IPS-NIHi11 (cell line): ENCODE data around the gene USHBP1.

Experiments used
- DNase-seq: peaks from one replicate; pipeline ENCODE4 v3.0.0; 2012; ENCODE audit warnings: mixed read lengths, low spot score

USHBP1 gene

DNA sequence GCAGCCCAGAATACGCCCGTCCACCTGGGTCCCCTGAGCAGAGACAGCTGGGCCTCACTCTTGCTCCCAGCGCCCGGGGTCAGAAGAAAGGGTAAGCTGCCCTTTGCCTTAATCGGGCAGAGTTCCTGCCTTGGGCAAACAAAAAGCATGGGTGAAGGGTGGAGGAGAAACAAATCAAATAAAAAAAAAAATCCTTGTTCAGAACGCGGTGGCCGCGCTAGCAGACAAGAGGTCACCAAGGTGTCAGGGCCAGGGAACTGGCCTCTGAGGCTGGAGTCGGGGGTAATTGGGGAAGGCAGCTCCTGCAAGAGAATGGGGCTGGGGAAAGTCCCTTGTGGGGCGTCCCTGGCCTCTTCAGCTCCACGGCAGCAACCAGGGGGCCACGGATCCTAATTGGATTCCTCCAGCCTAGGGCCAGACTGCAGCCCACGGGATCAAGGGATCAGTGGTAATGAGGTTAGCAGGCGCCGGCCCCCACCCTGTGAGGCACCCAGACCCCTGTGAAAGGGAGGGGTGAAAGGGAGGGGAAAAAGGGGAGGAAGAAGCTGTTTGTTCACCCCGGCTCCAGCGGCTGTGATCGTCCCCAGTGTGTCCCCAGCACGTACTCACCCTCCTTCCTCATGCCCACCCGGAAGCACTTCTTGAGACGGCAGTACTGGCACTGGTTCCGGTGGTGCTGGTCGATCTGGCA is 24.3 kb downstream of the USHBP1 start:
- no peak for DNase-seq

DNA sequence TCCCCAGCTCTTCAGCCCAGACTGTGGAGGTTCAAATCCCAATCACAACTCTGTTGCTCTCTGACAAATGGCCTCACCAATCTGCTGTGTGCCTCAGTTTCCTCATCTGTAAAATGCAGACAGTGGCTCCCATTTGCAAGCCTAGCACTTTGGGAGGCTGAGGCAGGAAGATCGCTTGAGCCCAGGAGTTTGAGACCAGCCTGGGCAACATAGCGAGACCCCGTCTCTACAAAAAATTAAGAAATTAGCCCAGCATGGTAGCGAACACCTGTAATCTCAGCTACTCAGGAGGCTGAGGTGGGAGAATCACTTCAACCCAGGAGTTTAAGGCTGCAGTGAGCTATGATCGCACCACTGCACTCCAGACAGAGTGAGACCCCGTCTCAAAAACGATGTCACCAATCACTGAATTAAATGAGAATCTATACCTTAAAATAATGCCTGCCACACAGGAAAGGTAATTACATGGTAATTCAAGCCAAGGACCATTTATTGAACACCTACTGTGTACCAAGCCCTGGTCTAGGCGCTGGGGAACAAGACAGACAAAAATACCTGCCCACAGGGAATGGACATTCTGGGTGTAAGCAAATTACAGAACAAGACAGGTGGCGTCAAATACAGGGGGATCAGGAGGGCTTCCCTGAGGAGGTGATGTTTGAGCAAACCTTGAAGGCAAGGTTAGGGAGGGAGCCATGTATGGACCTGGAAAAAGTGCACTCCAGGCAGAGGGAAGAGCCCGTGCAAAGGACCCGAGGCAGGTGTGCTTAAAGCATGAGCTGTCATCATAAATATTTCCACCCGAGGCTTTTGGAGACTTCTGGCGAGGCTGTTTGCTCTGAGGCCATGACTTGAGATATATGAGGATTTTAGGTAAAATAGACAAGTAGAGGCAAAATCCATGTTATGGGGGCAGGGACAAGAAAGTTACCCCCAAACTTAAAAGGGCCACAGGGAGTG is 26.5 kb downstream of the USHBP1 start:
- no peak for DNase-seq

DNA sequence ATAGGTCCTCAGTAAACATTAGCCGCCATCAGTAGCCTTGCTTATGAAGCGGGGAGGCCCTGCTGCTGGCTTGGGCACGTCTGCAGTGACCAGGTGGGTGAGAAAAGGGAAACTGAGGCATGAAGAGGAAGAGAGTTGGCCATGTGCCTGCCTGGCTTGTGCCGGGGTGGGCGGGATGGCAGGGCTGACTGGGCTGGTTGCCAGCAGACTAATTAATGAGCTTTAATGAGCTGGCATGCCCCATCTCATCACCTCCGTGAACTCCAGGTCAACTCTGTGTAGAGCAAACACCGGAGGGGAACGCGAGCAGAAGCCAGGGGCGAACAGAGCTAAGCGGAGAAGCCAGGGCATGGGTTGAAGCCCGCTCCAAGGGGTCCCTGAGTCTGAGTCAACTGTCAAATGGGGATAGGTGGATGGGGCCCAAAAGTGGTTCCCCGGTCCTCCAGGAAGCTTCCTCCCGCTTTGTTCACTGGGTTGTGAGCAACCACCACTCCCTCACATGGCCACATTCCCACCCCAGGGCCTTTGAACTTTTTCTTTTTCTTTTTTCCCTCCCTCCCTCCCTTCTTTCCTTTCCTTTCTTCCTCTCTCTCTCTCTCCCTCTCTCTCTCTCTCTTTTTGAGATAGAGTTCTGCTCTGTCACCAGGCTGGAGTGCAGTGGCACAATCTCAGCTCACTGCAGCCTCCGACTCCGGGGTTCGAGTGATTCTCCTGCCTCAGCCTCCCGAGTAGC is 27.6 kb downstream of the USHBP1 start:
- no peak for DNase-seq

DNA sequence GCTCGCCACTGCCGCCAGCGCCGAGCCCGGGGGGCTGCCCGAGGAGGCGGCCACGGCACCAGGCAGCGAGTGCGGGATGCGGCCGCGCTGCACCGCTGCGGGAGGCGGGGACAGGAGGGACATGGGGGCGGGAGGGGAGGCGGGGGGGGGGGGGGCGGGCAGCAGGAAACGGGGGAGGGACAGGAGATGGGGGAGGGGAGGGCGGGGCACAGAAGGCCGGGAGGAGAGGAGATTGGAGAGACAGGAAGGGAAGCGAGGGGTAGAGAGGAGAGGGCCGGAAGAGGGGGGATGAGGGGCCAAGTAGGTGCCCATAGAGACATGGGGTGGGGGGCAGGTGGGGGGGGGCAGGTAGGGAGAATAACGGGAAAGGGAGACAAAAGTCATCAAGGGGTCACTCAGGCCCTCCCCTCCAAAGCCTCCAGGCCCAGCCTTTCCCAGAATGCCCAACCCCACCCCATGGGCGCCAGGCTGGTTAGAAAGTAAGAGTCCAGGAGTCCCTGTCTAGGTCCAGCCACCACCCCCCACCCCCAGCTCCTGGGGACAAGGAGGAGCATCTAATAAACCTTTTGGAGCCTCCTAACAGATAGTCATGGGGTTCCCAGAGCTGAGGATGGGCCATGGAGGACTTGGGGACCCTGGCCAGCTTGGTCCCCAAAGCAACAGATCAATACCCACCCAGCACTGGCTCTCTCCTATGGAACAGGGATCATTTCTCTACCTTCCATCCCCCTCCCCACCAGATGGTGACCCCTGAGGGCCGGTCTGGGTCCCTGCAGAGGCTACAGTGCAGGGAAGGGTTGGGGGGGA is 28.4 kb downstream of the USHBP1 start:
- peak; percentile 64 for DNase-seq

DNA sequence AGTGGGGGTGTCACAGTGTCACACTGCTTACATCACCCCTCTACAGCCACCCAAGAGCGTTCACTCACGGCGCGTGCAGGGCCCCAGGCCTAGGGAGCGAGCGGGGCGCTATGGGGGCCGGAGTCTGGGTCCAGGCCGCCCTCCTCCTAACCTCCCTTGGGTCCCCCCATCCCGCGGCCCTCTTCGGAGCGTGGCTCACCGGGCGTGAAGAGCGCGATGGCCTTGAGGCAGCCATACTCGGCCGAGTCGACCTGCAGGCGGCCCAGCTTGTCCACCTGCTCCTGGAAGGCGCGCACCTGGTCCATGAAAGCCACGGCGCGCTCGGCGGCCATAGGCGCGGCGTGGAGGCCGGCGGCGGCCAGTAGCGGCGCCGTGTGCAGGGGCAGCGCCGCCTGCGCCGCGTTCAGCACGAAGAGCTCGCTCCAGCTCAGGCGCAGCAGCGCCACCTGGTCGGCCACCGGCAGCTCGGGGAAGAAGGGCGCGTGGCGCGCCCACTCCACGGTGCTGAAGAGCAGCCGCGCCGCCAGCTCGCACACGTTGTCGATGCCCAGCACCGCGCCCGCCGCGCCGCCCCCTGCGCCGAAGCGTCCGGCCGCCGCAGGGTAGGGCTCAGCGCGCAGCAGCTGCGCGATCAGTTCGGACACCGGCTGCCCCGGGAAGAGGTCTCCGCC is 29.1 kb downstream of the USHBP1 start:
- peak; percentile 33 for DNase-seq

DNA sequence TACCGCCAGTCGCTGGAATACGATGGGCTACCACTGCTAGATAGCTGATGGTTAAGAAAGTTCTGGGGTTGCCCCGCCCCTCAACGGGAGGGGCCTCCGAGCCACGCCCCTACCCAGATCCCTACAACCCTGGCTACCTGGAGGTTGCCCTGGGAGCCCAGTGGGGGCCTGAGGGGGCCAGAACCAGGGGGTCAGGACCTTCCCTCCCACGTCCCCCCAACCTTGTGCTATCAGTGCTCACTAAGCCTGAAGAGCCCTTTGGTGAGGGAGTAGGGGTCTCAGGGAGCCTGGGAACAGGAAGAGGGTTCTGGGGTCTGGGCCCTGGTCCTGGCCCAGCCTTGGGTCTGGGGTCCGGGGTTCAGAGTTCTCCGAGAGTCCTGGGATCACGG is 29.6 kb downstream of the USHBP1 start:
- DNase-seq = peak; percentile 72

DNA sequence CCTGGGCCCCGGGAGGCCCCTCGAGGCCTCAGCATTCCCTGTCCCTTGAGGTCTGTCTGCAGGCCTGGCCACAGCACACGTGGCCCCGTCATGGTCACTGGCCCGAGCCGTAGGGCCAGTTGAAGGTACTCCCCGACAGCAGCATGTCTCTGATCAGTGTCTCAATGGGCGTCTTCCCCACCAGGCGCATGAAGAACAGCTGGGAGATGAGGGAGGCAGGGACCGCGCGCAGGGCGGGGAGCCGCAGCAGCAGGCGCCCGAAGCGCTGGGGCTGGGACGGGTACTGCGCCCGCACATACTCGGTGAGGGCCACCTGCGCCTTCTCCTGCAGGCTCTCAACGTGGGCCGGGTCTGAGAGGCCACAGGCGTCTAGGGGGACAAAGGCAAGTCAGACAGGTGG is 32.3 kb downstream of the USHBP1 start:
- no peak for DNase-seq

DNA sequence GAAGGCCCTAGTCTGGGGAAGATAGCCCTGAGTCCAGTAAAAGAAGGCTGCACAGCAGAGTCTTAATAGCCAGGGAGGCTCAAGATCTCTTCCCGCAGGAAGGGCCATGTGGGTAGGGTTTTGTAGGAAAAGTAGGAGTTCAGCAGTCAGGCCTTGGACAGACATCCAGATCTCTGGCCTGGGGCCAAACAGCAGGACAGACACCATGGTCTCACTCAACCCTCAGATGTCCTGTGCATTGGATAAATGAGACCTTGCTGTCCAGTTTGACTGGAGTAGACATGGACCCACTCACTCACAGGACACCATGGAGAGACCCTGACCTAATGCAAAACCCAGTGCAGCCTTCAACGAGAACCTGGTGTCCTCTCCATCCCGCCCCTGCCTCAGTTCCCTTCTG is 34.7 kb downstream of the USHBP1 start:
- DNase-seq = no peak

DNA sequence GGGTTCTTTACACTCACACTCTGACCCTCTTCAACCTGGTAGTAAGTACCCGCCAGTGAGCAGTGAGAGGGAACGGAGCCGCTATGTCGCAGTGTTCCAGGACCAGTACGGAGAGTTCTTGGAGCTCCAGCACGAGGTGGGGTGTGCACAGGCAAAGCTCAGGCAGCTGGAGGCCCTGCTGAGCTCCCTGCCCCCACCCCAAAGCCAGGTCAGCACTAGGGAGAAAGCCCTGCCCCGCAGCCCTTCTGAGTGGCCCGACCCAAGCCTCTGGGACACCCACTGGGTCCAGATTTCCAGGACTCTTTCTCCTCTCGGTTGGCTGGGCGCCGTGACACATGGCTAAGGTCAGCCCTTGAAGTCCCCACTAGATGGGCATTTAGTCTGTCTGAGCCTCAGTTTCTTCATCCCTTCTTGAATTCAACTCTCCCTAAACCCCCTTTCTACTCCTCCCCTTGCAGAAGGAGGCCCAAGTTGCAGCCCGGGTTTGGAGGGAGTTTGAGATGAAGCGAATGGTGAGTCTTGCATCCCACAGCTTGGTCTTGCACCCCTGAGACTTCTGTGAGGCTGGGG is 36.7 kb downstream of the USHBP1 start:
- DNase-seq = no peak

DNA sequence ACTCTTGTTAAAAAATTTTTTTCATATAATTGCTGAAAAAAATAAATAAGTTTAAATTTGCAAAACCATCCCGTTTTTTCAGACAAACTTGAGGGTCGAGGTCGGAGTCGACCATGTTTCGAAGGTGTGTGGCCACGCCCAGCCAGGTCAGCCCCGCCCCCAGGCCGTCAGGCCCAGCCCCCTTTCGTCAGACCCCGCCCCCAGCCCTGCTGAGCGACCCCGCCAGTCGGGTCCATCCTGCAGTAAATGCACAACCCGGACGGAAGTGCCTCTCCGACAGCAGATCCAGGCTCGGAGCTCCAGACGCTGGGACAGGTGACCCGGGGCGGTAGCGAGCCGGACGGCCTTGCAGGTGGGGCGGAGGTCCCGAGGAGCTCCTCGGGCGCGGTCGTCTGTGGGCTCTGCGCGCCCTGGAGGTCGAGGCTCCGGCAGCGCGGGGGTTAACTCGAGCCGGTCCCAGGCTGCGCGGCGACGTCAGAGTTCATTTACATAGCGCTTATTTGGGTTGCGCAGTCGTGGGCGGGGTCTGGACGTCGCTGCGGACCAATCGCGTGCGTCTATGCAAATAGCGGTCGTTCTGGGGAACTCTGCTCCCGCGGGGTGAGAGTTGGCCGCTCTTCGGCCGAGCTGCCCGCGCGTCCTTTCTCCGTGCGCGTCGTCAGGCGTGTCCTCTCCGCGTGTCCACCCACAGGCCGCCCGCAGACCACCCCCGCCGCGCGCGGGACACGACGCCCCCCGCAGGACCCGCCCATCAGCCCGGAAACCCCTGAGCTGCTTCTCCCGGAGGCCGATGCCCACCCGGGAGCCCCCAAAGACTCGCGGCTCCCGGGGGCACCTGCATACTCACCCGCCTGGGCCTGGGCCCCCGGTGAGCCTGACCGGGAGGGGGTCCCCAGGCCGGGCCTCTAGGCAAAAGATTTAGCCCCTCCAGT is 38.3 kb downstream of the USHBP1 start, which contains the start of gene OCEL1:
TSS of gene OCEL1 (plus strand) at position 225 of the 932 bp plus-strand sequence. CDS start at position 247, 22 bp downstream.
- DNase-seq = peak; percentile 92

DNA sequence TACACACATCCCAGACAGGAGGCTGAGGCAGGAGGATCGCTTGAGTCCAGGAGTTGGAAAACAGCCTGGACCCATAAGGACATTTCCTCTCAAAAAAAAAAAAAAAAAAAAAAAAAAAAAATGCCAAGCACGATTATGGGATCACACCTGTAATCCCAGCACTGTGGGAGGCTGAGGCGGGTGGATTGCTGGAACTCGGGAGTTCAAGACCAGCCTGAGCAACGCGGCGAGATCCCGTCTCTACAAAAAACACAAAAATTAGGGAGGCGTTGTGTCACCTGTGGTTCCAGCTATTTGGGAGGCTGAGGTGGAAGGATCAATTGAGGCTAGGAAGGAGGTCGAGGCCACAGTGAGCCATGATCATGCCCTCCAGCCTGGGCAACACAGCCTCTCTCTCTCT is 39.5 kb downstream of the USHBP1 start:
- no peak for DNase-seq

DNA sequence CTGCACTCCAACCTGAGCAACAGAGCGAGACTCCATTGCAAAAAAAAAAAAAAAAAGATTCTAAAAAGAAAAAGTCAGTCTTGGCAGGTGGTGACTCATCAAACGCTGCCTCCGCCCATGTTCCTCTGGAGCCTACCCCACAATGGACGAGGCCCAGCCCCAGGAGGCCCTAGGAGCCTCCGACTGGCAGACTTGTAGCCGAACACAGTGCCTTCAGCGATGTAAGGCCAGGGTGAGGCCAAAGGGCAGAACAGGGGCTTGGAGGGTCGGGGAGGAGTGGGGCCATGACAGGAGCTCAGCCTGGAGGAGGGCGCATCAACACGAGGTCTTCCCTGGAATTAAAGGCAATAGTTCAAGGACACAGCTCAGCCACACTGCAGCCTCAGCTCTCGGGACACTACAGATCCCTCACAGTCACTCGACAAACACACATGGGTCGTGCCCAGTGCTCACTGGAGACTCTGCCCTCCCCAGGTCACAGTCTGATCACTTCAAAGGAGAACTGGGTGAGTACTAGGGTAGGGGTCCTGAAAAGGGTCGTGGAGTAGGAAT is 44.3 kb downstream of the USHBP1 start:
- DNase-seq = no peak

DNA sequence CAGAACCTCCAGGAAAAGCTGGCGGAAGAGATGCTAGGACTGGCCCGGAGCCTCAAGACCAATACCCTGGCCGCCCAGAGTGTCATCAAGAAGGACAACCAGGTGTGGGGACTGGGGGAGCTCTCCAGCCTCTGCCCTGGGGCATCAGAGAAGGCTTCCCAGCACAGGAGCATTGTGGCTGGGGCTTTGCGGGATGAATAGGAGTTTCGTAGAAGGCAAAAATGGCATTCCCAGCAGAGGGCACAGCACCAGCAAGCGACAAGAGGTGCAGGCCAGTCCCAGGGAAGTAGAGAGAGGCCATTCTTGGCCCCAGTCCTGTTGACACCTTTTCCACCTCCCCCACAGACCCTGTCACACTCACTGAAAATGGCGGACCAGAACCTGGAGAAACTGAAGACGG is 45.3 kb downstream of the USHBP1 start:
- DNase-seq = no peak

DNA sequence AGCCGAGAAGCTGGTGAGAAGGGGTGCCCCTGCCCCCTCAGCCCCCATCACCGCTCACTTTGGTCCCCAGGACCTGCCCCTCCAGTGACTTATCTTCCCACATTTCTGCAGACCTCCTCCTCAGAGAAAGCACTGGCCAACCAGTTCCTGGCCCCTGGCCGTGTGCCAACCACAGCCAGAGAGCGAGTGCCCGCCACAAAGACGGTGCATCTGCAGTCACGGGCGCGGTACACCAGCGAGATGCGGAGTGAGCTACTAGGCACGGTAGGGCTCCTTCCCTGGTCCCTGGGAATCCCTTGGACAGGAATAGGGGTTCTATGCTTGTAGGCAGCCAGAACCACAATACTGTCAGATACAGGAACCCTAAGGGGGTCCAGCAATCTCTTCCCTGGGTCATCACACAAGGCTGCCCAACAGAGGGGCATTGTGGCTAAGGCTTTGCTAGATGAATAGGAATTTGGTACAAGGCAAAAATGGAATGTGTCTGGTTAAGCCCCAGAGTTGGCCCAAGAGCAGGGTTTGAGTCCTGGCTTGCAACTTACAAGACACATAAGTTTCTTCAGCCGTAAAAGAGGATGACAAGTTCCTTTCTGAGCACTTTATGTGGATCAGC is 48.4 kb downstream of the USHBP1 start:
- no peak for DNase-seq

DNA sequence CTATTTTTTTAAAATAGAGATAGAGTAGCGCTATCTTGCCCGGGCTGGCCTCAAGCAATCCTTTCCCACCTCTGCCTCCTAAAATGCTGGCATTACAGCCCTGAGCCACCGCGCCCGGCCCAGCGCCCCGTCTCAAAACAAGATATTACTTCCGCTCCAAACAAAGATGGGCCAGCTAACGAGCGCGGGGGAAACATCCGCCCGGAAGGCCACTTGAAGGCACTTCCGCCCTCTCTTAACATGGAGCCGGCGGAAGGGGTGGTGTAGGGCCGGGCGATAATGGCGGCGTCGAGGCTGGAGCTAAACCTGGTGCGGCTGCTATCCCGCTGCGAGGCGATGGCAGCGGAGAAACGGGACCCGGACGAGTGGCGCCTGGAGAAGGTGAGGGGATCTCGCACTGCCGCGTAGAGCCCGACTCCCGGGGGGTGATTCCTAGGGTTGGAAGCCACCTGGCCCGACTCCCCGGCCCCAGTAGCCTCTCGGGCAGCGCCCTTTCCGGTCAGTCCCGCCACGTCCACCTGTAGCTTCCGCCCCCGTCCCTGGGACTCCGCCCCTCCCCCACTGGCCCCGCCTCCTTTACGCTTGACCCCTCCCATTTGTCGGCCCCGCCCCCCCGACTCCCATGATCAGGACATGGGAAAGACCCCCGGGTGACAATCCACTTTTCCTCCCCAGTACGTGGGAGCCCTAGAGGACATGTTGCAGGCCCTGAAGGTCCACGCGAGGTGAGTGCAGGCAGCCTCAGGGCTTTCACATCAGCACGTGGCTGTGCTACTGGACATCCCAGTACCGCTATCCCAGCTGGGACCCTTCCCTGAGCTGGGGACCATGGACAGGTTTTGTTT is 49.2 kb downstream of the USHBP1 start, which contains the start of gene USE1:
TSS of gene USE1 (plus strand) at position 231 of the 845 bp plus-strand sequence. CDS start at position 280, 49 bp downstream.
- DNase-seq = peak; percentile 95

DNA sequence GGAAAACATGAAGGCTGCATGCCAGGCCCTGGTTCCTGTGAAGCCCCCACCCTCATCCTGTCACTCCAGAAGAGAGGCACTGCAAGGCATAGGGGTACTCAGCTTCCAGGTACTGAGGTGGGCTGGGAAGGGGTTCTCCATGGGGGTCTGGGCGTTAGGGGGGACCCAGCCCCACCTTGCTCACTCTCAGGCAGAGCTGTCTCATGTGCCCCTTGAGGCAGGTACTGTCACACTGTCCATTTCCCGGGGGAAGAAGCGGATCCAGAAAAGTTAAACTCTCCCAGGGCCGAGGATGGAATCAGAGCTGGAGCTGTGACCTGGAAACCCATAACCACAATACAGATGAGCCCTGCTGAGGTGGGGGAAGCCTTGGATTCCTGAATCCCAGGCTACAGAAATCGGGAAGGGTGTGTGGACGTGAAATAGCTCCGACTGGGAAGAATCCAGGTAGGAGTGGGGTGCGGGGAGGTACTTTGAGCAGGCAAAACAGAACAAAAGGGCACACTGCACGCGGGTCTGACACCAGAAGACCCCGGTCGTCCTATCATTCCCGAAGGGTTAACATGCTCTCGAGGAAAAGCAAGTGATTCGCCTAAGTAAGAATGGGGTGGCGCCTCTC is 49.9 kb downstream of the USHBP1 start:
- no peak for DNase-seq

DNA sequence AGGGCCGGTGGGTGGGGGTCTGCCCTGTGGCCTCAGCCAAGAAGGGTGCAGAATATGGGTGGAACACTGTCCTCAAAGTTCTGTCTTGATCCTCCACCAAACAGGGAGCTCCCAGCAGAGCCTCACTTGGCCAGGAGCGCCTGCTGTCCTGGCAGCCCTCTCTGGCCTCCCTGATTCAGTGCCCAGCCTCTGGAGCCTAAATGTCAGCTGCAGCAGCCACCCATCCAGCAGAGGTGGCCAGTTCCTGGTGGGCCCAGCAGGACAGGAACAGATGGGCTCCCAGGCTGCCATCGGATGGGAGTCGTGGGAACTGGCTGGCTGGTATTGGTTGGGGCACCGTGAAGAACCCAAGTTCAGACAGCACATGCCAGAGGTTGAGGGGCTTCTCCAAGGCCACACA is 51.2 kb downstream of the USHBP1 start:
- no peak for DNase-seq
